Measurements from ENCODE around the gene SDHAF4. TPM values are rescaled to one million over a fixed set of nuclear protein-coding genes. Genes with fewer than 3 reads are reported as not detected.

SDHAF4 gene
- total and polyA plus RNA-seq, 10 of the 15 experiments (the other 5 are each of a cell fraction or from before 2014, with no cell fraction given): 8.4 to 20.4 (median 15.6) TPM

GRCh38 chr6:70593118-70593486, 26.4 kb downstream of the SDHAF4 start (continued):
- TF ChIP-seq CEBPB (IDR thresholded peaks at IDR 0.05; ENCODE audit: borderline replicate concordance in 1 of 2, low read depth in 2 of 2, low read length in 2 of 2) (no peak), MEF2A (IDR thresholded peaks at IDR 0.05; ENCODE audit: insufficient read depth, low read depth, low read length) (no peak), PBX3 (IDR thresholded peaks at IDR 0.05; ENCODE audit: insufficient replicate concordance, low read depth, low read length) (no peak), NFYA (IDR thresholded peaks at IDR 0.05; ENCODE audit: borderline replicate concordance, low read depth, low read length) (no peak)

GRCh38 chr6:70599187-70599586, 32.5 kb downstream of the SDHAF4 start:
- POLR2A ChIA-PET: no interaction called here
- no peak for FAIRE-seq
- H3K9ac ChIP-seq (ENCODE audit: control insufficient read depth, insufficient read depth, low read length): no peak overlapping the region
- H3K4me2 ChIP-seq (ENCODE audit: control insufficient read depth, insufficient read depth): no peak overlapping the region
- RAD21 ChIA-PET (ENCODE audit: unreplicated experiment): no interaction called here
- H3K4me3 ChIP-seq: no peak overlapping the region
- no peaks in the 10 kb centered on the region for H3K27me3 ChIP-seq (replicated peaks in 1 of 2; ENCODE audit: control insufficient read depth in 2 of 2, insufficient read depth in 2 of 2, low read length in 1 of 2)
- no peaks in the 10 kb centered on the region for H3K4me1 ChIP-seq (ENCODE audit: control insufficient read depth, insufficient read depth, low read length)
- SMC1A ChIA-PET (ENCODE audit: uncharacterized antibody, unreplicated experiment): interaction anchor here (0.7 kb wide), 2 partner anchors 9 to 68 kb away, joined by 3 to 4 read pairs; no protein-coding TSS in a partner anchor
- no peak overlapping the region for H2AFZ ChIP-seq (ENCODE audit: control insufficient read depth, low read depth, low read length)
- in situ Hi-C loops (cut with MboI): no loop called here
- no TSS peak for BruUV-seq (replicated peaks)
- no peak overlapping the region for H3K27ac ChIP-seq (ENCODE audit: control insufficient read depth, insufficient read depth)
- WGBS (ENCODE audit: insufficient coverage, insufficient replicate concordance, low lambda C conversion rate, missing lambda C conversion rate): 89% methylated on average over 4 of the region's 4 CpGs
- no peak for ATAC-seq
- no peaks in the 10 kb centered on the region; the same call in 2 of the 3 replicates for H3K9me3 ChIP-seq (replicated peaks; ENCODE audit: control insufficient read depth, insufficient read depth, low read length)
- no peak for DNase-seq (ENCODE audit: low read depth, low spot score)
- H3K79me2 ChIP-seq (ENCODE audit: control insufficient read depth, insufficient read depth, low read length): no peaks in the 10 kb centered on the region
- no peaks in the 10 kb centered on the region for H3K36me3 ChIP-seq (ENCODE audit: control insufficient read depth in 2 of 2, insufficient read depth in 2 of 2, low read length in 1 of 2)
- TF ChIP-seq CBFB (IDR thresholded peaks at IDR 0.05; ENCODE audit: low read depth) (no peak), EGR1 (IDR thresholded peaks at IDR 0.05; ENCODE audit: borderline replicate concordance in 1 of 2, low read depth in 2 of 2, low read length in 2 of 2) (no peak), RUNX3 (IDR thresholded peaks at IDR 0.05; ENCODE audit: low read length) (no peak), KAT2A (conservative IDR thresholded peaks at IDR 0.05; ENCODE audit: control insufficient read depth, low read depth, low read length) (no peak), NBN (IDR thresholded peaks at IDR 0.05) (no peak), CBX3 (IDR thresholded peaks at IDR 0.05; ENCODE audit: borderline replicate concordance, low read depth) (no peak), HDAC2 (IDR thresholded peaks at IDR 0.05) (no peak), CREM (IDR thresholded peaks at IDR 0.05; ENCODE audit: low read depth) (no peak), MYB (IDR thresholded peaks at IDR 0.05; ENCODE audit: borderline replicate concordance, low read depth, low read length) (no peak), BACH1 (IDR thresholded peaks at IDR 0.05; ENCODE audit: borderline replicate concordance) (no peak), EZH2 (IDR thresholded peaks at IDR 0.05; ENCODE audit: borderline replicate concordance, control insufficient read depth, low read depth, low read length) (no peak)
- TF ChIP-seq, protein P1, sequence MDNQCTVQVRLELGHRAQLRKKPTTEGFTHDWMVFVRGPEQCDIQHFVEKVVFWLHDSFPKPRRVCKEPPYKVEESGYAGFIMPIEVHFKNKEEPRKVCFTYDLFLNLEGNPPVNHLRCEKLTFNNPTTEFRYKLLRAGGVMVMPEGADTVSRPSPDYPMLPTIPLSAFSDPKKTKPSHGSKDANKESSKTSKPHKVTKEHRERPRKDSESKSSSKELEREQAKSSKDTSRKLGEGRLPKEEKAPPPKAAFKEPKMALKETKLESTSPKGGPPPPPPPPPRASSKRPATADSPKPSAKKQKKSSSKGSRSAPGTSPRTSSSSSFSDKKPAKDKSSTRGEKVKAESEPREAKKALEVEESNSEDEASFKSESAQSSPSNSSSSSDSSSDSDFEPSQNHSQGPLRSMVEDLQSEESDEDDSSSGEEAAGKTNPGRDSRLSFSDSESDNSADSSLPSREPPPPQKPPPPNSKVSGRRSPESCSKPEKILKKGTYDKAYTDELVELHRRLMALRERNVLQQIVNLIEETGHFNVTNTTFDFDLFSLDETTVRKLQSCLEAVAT (IDR thresholded peaks at IDR 0.05): no peak
- CTCF ChIA-PET: interaction anchor here (0.7 to 1.0 kb wide), 2 partner anchors 25 to 356 kb away, joined by 3 to 4 read pairs; no protein-coding TSS in a partner anchor
- intact Hi-C loops (cut with micrococcal nuclease; ENCODE audit: unreplicated experiment): no loop called here
- no peaks in the 10 kb centered on the region for H4K20me1 ChIP-seq (ENCODE audit: control insufficient read depth, insufficient read depth)
